Prostate gland (tissue), 2 donors: ENCODE data around the gene NPM1. TPM values are rescaled to one million over a fixed set of nuclear protein-coding genes. Genes with fewer than 3 reads are reported as not detected.

Source experiments
- DNase-seq: peaks from one replicate; pipeline ENCODE4 v3.0.0-alpha.2; 2019; ENCODE audit warnings: low spot score
- H3K27ac ChIP-seq, 2 donors: fragments of 200-600 bp; sonication (generic); 2 replicates each; pipeline ENCODE4 v1.5.1; 2017 to 2019
- H3K27me3 ChIP-seq: fragments of 200-600 bp; sonication (generic); replicated peaks from 2 replicates; pipeline ENCODE4 v1.5.1; 2019; ENCODE audit not compliant: insufficient read depth
- H3K36me3 ChIP-seq, 2 donors: fragments of 200-600 bp; sonication (generic); 1 replicate in 1 of 2; 2 replicates in 1 of 2; pipeline versions ENCODE4 v1.5.1 to v1.8.1; 2017 to 2019
- H3K4me1 ChIP-seq: fragments of 200-600 bp; sonication (generic); replicated peaks from 2 replicates; pipeline ENCODE4 v1.5.1; 2019
- H3K4me3 ChIP-seq, 2 donors: fragments of 200-600 bp; sonication (generic); 2 replicates each; pipeline ENCODE4 v1.5.1; 2017 to 2019
- H3K9me3 ChIP-seq: fragments of 200-600 bp; sonication (generic); 2 replicates; pipeline ENCODE4 v1.5.1; 2017
- CTCF ChIP-seq, 4 experiments: fragments of 200-600 bp in 2 of 4; fragments of 450-650 bp in 2 of 4; sonication (generic) in 2 of 4; IDR thresholded peaks; 1 replicate in 3 of 4; 2 replicates in 1 of 4; pipeline ENCODE4 v1.5.1; 2016 to 2019; ENCODE audit warnings: antibody characterized with exemption in 4 of 4, mild to moderate bottlenecking in 2 of 4, moderate library complexity in 2 of 4
- POLR2A ChIP-seq: fragments of 450-650 bp; IDR thresholded peaks from one replicate; pipeline ENCODE4 v1.6.1; 2016; ENCODE audit warnings: antibody characterized with exemption, mild to moderate bottlenecking
- POLR2AphosphoS5 ChIP-seq: sonication (generic); formaldehyde crosslinking; IDR thresholded peaks from one replicate; pipeline ENCODE4 v1.6.1; 2017; ENCODE audit warnings: antibody characterized with exemption
- WGBS: methylation state at CpG from one replicate; pipeline ENCODE4 v1.1.5; 2018; 5-methylcytosine and 5-hydroxymethylcytosine counted together
- intact Hi-C: fragments of 100-400 bp; cut with DNase I; formaldehyde crosslinking; loops from one replicate; pipeline ENCODE4 v1.14.2; 2022
- total RNA-seq, 2 donors: library from RNA; depleted of rRNA; stranded (reverse); fragments of >200 nt; gene quantifications; one replicate each; pipeline ENCODE4 v1.1.0, GENCODE V29; 2016

The NPM1 gene
- total RNA-seq, 2 donors from 2014 or later = 397 to 544 TPM

- intact Hi-C loops = loop anchor here (2.0 to 5.0 kb wide), 4 partner anchors 212 to 623 kb away; no protein-coding TSS in a partner anchor
- 2% methylated on average over 59 of the region's 74 CpGs for WGBS
- Histone ChIP-seq H3K36me3 (no peaks in the 10 kb centered on the region), H3K4me1 (peaks cover 19% of the 10 kb centered on the region), H3K4me3 (peak within 1 kb of the TSS; percentile 17 to 32), H3K27ac (no peak within 1 kb of the TSS), H3K9me3 (no peaks in the 10 kb centered on the region), H3K27me3 (no peaks in the 10 kb centered on the region)
- no peak for DNase-seq
- no peak for TF ChIP-seq POLR2AphosphoS5
- no peak for TF ChIP-seq POLR2A
- no peak for TF ChIP-seq CTCF (IDR thresholded peaks at IDR 0.05)
Measured at GRCh38 chr5:171418982-171419687, 31.5 kb downstream of the NPM1 start, which contains the start of gene FGF18. FGF18 (plus strand) TSS chr5:171419647; CDS start chr5:171420200, 553 bp downstream.

GRCh38 chr5:171419688-171420430 is 32.2 kb downstream of the NPM1 start:
- H3K9me3 ChIP-seq = no peaks in the 10 kb centered on the region
- H3K4me3 ChIP-seq = peak overlapping the region; percentile 17 to 32
- no peak for DNase-seq
- no peaks in the 10 kb centered on the region for H3K27me3 ChIP-seq
- WGBS = 2% methylated on average over 69 of the region's 95 CpGs
- TF ChIP-seq POLR2A = no peak
- no peak overlapping the region for H3K27ac ChIP-seq
- no peaks in the 10 kb centered on the region for H3K36me3 ChIP-seq
- intact Hi-C loops = loop anchor here (2.0 to 5.0 kb wide), 4 partner anchors 211 to 622 kb away; no protein-coding TSS in a partner anchor
- peaks cover 19% of the 10 kb centered on the region for H3K4me1 ChIP-seq

GRCh38 chr5:171420431-171421241 is 33.0 kb downstream of the NPM1 start:
- peak; percentile 56 for DNase-seq
- H3K9me3 ChIP-seq = no peaks in the 10 kb centered on the region
- peaks cover 19% of the 10 kb centered on the region for H3K4me1 ChIP-seq
- peak overlapping the region; percentile 17 to 32 for H3K4me3 ChIP-seq
- intact Hi-C loops = no loop called here
- TF ChIP-seq POLR2AphosphoS5 (no peak), POLR2A (no peak), CTCF (IDR thresholded peaks at IDR 0.05) (no peak)
- under 1% methylated on average over 60 of the region's 65 CpGs for WGBS
- no peaks in the 10 kb centered on the region for H3K36me3 ChIP-seq
- H3K27ac ChIP-seq = no peak overlapping the region
- no peaks in the 10 kb centered on the region for H3K27me3 ChIP-seq

GRCh38 chr5:171421331-171422262 is 33.9 kb downstream of the NPM1 start:
- intact Hi-C loops = no loop called here
- Histone ChIP-seq H3K9me3 (no peaks in the 10 kb centered on the region), H3K4me3 (no peak overlapping the region), H3K36me3 (no peaks in the 10 kb centered on the region), H3K27ac (no peak overlapping the region), H3K4me1 (peaks cover 19% of the 10 kb centered on the region), H3K27me3 (no peaks in the 10 kb centered on the region)
- no peak for DNase-seq
- 50% methylated on average over 15 of the region's 16 CpGs for WGBS
- TF ChIP-seq POLR2AphosphoS5 = no peak

- no peak for TF ChIP-seq POLR2AphosphoS5
- no peak for TF ChIP-seq CTCF (IDR thresholded peaks at IDR 0.05)
- TF ChIP-seq POLR2A = no peak
- intact Hi-C loops = no loop called here
- Histone ChIP-seq H3K36me3 (no peaks in the 10 kb centered on the region), H3K27ac (no peak overlapping the region), H3K9me3 (no peaks in the 10 kb centered on the region), H3K27me3 (no peaks in the 10 kb centered on the region), H3K4me3 (no peak overlapping the region), H3K4me1 (peaks cover 19% of the 10 kb centered on the region)
- DNase-seq = no peak
- WGBS = 88% methylated on average over 2 of the region's 2 CpGs
Measured at GRCh38 chr5:171422495-171422894, 34.8 kb downstream of the NPM1 start.
